Measurements from ENCODE around the gene PCP4L1.
A peak's percentile ranks its signal among the peaks of the same experiment; 100 is the strongest.
"Not testable (repeated sequence)": the region's sequence is repeated elsewhere in the genome, so short reads cannot be mapped to it uniquely, and the experiment has no call there.

PCP4L1 gene

GRCh38 chr1:161274874-161275273 lies 16.3 kb downstream of the PCP4L1 start:
- no peak for DNase-seq

- DNase-seq: no peak
These were observed 24.4 kb downstream of the PCP4L1 start for GRCh38 chr1:161282991-161283390.

GRCh38 chr1:161285113-161285512 lies 26.6 kb downstream of the PCP4L1 start:
- no peak for DNase-seq

GRCh38 chr1:161285521-161285920 lies 27.0 kb downstream of the PCP4L1 start:
- DNase-seq: no peak

GRCh38 chr1:161287482-161288054 lies 29.0 kb downstream of the PCP4L1 start:
- DNase-seq: no peak

GRCh38 chr1:161290779-161291178 lies 32.2 kb downstream of the PCP4L1 start:
- no peak for DNase-seq

- DNase-seq: no peak
These were observed 38.9 kb downstream of the PCP4L1 start for GRCh38 chr1:161297415-161297814.

- no peak for DNase-seq
These were observed 39.6 kb downstream of the PCP4L1 start for GRCh38 chr1:161298116-161298515.

- no peak for DNase-seq
These were observed 40.8 kb downstream of the PCP4L1 start for GRCh38 chr1:161299347-161299746.

GRCh38 chr1:161300478-161300877 lies 41.9 kb downstream of the PCP4L1 start:
- DNase-seq: no peak

GRCh38 chr1:161304927-161305866 lies 46.7 kb downstream of the PCP4L1 start:
- no peak for DNase-seq

- DNase-seq: peak; percentile 79
These were observed 47.4 kb downstream of the PCP4L1 start for GRCh38 chr1:161305867-161306519.

- no peak for DNase-seq
These were observed 48.8 kb downstream of the PCP4L1 start for GRCh38 chr1:161307230-161307768.

GRCh38 chr1:161307892-161308638 lies 49.5 kb downstream of the PCP4L1 start:
- DNase-seq: no peak

GRCh38 chr1:161309868-161310267 lies 51.3 kb downstream of the PCP4L1 start, which contains the start of gene MPZ:
Gene MPZ (minus strand): TSS chr1:161309968. CDS start chr1:161309905, 63 bp downstream.
- DNase-seq: no peak

GRCh38 chr1:161311595-161312181 lies 53.1 kb downstream of the PCP4L1 start:
- no peak for DNase-seq

- DNase-seq: no peak
These were observed 55.1 kb downstream of the PCP4L1 start for GRCh38 chr1:161313554-161314200.

- DNase-seq: peak; percentile 85
These were observed 55.8 kb downstream of the PCP4L1 start, which contains the start of gene SDHC for GRCh38 chr1:161314201-161314981. Gene SDHC (plus strand): TSS chr1:161314381. CDS start chr1:161314406, 25 bp downstream.

- DNase-seq: not testable (repeated sequence)
These were observed 57.5 kb downstream of the PCP4L1 start for GRCh38 chr1:161315841-161316674.

GRCh38 chr1:161324020-161324419 lies 65.5 kb downstream of the PCP4L1 start:
- DNase-seq: no peak

Data from NCI-H1092 (cell line).